Measurements from ENCODE around the gene CSF3R. TPM values are rescaled to one million over a fixed set of nuclear protein-coding genes. Genes with fewer than 3 reads are reported as not detected.

CSF3R gene
- total RNA-seq, 1 experiment from 2014 or later = 0.26 TPM

DNA sequence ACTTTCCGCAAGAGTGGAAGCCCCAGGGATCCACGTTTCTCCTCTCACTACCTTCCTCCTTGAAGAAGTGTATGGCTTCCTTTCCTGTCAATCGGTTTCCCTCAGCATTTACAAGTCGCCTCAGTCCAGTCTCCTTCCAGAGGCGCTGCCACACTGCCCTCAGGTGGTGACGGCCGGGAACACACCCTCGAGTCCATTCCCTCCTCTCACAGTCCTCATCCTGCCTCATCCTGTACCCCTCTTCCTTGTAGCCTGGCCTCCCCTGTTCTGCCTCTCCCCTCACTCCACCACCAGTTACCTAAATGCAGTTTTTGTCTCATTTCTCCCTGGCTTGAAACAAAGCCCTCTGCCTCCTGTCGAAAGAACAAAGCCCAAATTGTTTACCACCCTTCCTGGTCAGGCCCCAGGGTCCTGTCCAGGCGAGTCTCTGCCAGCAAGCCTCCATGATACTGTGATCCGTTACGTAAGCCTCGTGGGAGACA, 61.8 kb downstream of the CSF3R start:
- Mint-ChIP-seq H3K9me3 (no peaks in the 10 kb centered on the region), H3K27me3 (ENCODE audit: low read depth) (no peaks in the 10 kb centered on the region; the same call in 1 of the 2 replicates), H3K4me3 (no peak overlapping the region), H3K36me3 (no peaks in the 10 kb centered on the region), H3K27ac (peak overlapping the region; percentile 80), H3K4me1 (peaks cover 11% of the 10 kb centered on the region)
- peak; percentile 98 for ATAC-seq
- DNase-seq (ENCODE audit: low spot score) = peak; percentile 97
- TF ChIP-seq GTF2I (CRISPR knock-in tag; conservative IDR thresholded peaks at IDR 0.05) (no peak), ELF4 (CRISPR knock-in tag; IDR thresholded peaks at IDR 0.05; ENCODE audit: low read depth) (no peak), CBFB (CRISPR knock-in tag; IDR thresholded peaks at IDR 0.05; ENCODE audit: low read depth) (no peak), TEAD4 (CRISPR knock-in tag; IDR thresholded peaks at IDR 0.05) (no peak)
- TF ChIP-seq, protein P1, sequence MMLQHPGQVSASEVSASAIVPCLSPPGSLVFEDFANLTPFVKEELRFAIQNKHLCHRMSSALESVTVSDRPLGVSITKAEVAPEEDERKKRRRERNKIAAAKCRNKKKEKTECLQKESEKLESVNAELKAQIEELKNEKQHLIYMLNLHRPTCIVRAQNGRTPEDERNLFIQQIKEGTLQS (CRISPR knock-in tag; conservative IDR thresholded peaks at IDR 0.05) = no peak
- TF ChIP-seq, protein P2, sequence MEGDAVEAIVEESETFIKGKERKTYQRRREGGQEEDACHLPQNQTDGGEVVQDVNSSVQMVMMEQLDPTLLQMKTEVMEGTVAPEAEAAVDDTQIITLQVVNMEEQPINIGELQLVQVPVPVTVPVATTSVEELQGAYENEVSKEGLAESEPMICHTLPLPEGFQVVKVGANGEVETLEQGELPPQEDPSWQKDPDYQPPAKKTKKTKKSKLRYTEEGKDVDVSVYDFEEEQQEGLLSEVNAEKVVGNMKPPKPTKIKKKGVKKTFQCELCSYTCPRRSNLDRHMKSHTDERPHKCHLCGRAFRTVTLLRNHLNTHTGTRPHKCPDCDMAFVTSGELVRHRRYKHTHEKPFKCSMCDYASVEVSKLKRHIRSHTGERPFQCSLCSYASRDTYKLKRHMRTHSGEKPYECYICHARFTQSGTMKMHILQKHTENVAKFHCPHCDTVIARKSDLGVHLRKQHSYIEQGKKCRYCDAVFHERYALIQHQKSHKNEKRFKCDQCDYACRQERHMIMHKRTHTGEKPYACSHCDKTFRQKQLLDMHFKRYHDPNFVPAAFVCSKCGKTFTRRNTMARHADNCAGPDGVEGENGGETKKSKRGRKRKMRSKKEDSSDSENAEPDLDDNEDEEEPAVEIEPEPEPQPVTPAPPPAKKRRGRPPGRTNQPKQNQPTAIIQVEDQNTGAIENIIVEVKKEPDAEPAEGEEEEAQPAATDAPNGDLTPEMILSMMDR (IDR thresholded peaks at IDR 0.05) = peak; percentile 88
- TF ChIP-seq, protein P3, sequence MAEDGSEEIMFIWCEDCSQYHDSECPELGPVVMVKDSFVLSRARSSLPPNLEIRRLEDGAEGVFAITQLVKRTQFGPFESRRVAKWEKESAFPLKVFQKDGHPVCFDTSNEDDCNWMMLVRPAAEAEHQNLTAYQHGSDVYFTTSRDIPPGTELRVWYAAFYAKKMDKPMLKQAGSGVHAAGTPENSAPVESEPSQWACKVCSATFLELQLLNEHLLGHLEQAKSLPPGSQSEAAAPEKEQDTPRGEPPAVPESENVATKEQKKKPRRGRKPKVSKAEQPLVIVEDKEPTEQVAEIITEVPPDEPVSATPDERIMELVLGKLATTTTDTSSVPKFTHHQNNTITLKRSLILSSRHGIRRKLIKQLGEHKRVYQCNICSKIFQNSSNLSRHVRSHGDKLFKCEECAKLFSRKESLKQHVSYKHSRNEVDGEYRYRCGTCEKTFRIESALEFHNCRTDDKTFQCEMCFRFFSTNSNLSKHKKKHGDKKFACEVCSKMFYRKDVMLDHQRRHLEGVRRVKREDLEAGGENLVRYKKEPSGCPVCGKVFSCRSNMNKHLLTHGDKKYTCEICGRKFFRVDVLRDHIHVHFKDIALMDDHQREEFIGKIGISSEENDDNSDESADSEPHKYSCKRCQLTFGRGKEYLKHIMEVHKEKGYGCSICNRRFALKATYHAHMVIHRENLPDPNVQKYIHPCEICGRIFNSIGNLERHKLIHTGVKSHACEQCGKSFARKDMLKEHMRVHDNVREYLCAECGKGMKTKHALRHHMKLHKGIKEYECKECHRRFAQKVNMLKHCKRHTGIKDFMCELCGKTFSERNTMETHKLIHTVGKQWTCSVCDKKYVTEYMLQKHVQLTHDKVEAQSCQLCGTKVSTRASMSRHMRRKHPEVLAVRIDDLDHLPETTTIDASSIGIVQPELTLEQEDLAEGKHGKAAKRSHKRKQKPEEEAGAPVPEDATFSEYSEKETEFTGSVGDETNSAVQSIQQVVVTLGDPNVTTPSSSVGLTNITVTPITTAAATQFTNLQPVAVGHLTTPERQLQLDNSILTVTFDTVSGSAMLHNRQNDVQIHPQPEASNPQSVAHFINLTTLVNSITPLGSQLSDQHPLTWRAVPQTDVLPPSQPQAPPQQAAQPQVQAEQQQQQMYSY (CRISPR knock-in tag; IDR thresholded peaks at IDR 0.05) = no peak
- POLR2A ChIA-PET = no interaction called here
- CTCF ChIA-PET = interaction anchor here (1.4 kb wide), 1 partner anchor 78 kb away, joined by 10 read pairs; no protein-coding TSS in a partner anchor

DNA sequence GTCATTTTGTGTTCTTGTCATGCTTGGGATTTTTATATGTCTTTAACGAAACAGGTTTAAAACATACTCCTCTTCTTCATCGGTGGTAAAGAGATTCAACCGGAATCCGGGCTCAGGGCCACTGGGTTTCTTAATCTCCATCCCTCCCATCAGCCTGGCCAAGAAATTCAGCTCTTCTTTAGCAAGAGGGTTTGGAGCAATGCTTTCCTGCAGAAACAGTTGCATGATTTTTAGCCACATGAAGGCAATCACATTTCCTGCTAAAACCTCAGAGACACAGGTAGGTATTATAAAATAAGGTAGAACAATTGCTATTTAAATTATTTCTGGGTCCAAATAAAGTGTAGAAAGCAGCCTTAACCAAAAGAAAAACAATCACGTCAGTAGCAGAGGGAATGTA, 62.3 kb downstream of the CSF3R start:
- peaks cover 11% of the 10 kb centered on the region for H3K4me1 Mint-ChIP-seq
- no peak for ATAC-seq
- no peaks in the 10 kb centered on the region for H3K27me3 Mint-ChIP-seq (ENCODE audit: low read depth)
- H3K9me3 Mint-ChIP-seq = no peaks in the 10 kb centered on the region
- no peak overlapping the region for H3K4me3 Mint-ChIP-seq
- DNase-seq (ENCODE audit: low spot score) = no peak
- POLR2A ChIA-PET = no interaction called here
- CTCF ChIA-PET = interaction anchor here (0.9 to 2.1 kb wide), 5 partner anchors 51 to 271 kb away, joined by 3 to 12 read pairs (median 5); partner anchors contain the start of gene TRAPPC3
- no peak for TF ChIP-seq NFE2L1 (CRISPR knock-in tag; IDR thresholded peaks at IDR 0.05)
- TF ChIP-seq ELF4 (CRISPR knock-in tag; IDR thresholded peaks at IDR 0.05; ENCODE audit: low read depth) = no peak
- TF ChIP-seq ZNF416 (CRISPR knock-in tag; IDR thresholded peaks at IDR 0.05) = no peak
- no peak for TF ChIP-seq FOXP1 (CRISPR knock-in tag; IDR thresholded peaks at IDR 0.05; ENCODE audit: borderline replicate concordance)
- no peak for TF ChIP-seq KAT7 (CRISPR knock-in tag; IDR thresholded peaks at IDR 0.05; ENCODE audit: borderline replicate concordance)
- TF ChIP-seq TEAD1 (CRISPR knock-in tag; IDR thresholded peaks at IDR 0.05) = no peak
- TF ChIP-seq, protein P4, sequence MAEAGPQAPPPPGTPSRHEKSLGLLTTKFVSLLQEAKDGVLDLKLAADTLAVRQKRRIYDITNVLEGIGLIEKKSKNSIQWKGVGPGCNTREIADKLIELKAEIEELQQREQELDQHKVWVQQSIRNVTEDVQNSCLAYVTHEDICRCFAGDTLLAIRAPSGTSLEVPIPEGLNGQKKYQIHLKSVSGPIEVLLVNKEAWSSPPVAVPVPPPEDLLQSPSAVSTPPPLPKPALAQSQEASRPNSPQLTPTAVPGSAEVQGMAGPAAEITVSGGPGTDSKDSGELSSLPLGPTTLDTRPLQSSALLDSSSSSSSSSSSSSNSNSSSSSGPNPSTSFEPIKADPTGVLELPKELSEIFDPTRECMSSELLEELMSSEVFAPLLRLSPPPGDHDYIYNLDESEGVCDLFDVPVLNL (CRISPR knock-in tag; IDR thresholded peaks at IDR 0.05; ENCODE audit: borderline replicate concordance, low read depth) = no peak
- H3K27ac Mint-ChIP-seq = no peak overlapping the region; the same call in 1 of the 2 replicates
- no peaks in the 10 kb centered on the region for H3K36me3 Mint-ChIP-seq

DNA sequence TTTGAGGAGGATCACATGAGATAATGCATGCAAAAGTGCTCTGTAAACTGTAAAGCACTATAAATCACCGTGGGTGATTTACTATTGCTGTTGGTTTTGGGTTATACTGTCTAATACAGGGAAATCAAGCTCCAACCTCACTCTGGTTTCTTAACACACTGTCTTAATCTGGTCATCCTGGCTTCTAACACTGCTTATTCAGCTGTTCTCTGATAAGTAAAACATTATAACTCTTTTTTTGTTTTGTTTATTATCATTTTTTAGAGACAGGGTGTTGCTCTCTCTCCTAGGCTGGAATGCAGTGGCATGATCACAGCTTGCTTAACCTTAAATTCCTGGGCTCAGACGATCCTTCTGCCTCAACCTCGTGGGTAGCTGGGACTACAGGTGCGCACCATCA, 63.1 kb downstream of the CSF3R start:
- H3K27me3 Mint-ChIP-seq (ENCODE audit: low read depth) = no peaks in the 10 kb centered on the region
- ATAC-seq (no peak), DNase-seq (ENCODE audit: low spot score) (no peak)
- no peak overlapping the region for H3K27ac Mint-ChIP-seq
- H3K4me3 Mint-ChIP-seq = no peak overlapping the region
- ChIA-PET CTCF (interaction anchor here (0.7 to 2.1 kb wide), 6 partner anchors 51 to 270 kb away, joined by 3 to 12 read pairs (median 5); partner anchors contain the start of gene TRAPPC3), POLR2A (no interaction called here)
- H3K36me3 Mint-ChIP-seq = no peaks in the 10 kb centered on the region
- no peaks in the 10 kb centered on the region for H3K9me3 Mint-ChIP-seq
- TF ChIP-seq ESRRA (CRISPR knock-in tag; IDR thresholded peaks at IDR 0.05; ENCODE audit: borderline replicate concordance) (no peak), ZNF671 (CRISPR knock-in tag; IDR thresholded peaks at IDR 0.05) (no peak), ELF4 (CRISPR knock-in tag; IDR thresholded peaks at IDR 0.05; ENCODE audit: low read depth) (no peak), TEAD1 (CRISPR knock-in tag; IDR thresholded peaks at IDR 0.05) (no peak)
- TF ChIP-seq, protein P5, sequence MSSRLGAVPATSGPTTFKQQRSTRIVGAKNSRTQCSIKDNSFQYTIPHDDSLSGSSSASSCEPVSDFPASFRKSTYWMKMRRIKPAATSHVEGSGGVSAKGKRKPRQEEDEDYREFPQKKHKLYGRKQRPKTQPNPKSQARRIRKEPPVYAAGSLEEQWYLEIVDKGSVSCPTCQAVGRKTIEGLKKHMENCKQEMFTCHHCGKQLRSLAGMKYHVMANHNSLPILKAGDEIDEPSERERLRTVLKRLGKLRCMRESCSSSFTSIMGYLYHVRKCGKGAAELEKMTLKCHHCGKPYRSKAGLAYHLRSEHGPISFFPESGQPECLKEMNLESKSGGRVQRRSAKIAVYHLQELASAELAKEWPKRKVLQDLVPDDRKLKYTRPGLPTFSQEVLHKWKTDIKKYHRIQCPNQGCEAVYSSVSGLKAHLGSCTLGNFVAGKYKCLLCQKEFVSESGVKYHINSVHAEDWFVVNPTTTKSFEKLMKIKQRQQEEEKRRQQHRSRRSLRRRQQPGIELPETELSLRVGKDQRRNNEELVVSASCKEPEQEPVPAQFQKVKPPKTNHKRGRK (CRISPR knock-in tag; IDR thresholded peaks at IDR 0.05; ENCODE audit: borderline replicate concordance) = no peak
- TF ChIP-seq, protein P1 (CRISPR knock-in tag; conservative IDR thresholded peaks at IDR 0.05) = no peak
- H3K4me1 Mint-ChIP-seq = peaks cover 11% of the 10 kb centered on the region
